ENCODE data around the gene JAGN1.

DNA sequence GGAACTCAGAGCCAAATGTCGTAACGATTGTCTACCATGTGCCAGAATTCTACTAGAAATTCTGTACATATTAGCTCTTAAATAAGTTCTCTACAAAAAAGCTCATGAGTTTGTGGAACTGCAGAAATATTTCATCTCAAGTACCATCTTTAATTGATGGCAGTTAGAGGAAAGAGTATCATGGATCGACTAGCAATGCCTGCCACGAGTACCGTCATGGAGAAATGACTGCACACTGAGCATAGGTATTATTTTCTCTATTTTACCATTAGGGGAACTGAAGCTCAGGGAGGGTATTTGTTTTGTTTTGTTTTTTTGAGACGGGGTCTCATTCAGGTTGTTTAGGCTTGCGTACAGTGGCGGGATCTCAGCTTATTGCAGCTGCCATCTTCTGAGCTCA lies 49.4 kb upstream of the JAGN1 start:
- TF ChIP-seq CTCF (IDR thresholded peaks at IDR 0.05) (no peak), SIN3A (IDR thresholded peaks at IDR 0.05; ENCODE audit: borderline replicate concordance, insufficient read depth, low read depth, low read length) (no peak), POLR2AphosphoS5 (IDR thresholded peaks at IDR 0.05; ENCODE audit: low read depth, low read length) (no peak)
